Peyer's patch (tissue), 4 donors: ENCODE measurements around the gene GALNT4. TPM values are rescaled to one million over a fixed set of nuclear protein-coding genes. Genes with fewer than 3 reads are reported as not detected.

ENCODE experiments used
- DNase-seq, 3 donors: peaks; one replicate each; pipeline ENCODE4 v3.0.0-alpha.2; 2017 to 2019
- H3K27ac ChIP-seq, 4 donors: fragments of 200-600 bp; sonication (generic); one replicate each; pipeline ENCODE4 v1.5.1; 2016 to 2019
- H3K27me3 ChIP-seq, 2 donors: fragments of 200-600 bp; sonication (generic); one replicate each; pipeline ENCODE4 v1.5.1; 2019
- H3K36me3 ChIP-seq, 3 donors: fragments of 200-600 bp; sonication (generic); one replicate each; pipeline ENCODE4 v1.5.1; 2016 to 2019
- H3K4me1 ChIP-seq, 4 donors: fragments of 200-600 bp; sonication (generic); one replicate each; pipeline ENCODE4 v1.5.1; 2016 to 2019
- H3K4me3 ChIP-seq, 4 donors: fragments of 200-600 bp; sonication (generic); 1 replicate in 3 of 4; 2 replicates in 1 of 4; pipeline ENCODE4 v1.5.1; 2016 to 2019; ENCODE audit warnings: mild to moderate bottlenecking in 1 of 4
- H3K9me3 ChIP-seq, 4 donors: fragments of 200-600 bp; sonication (generic); one replicate each; pipeline ENCODE4 v1.5.1; 2016 to 2019; ENCODE audit warnings: mild to moderate bottlenecking in 1 of 4
- CTCF ChIP-seq, 6 experiments: fragments of 450-650 bp in 4 of 6; fragments of 200-600 bp in 2 of 6; sonication (generic) in 1 of 6; IDR thresholded peaks; one replicate each; pipeline ENCODE4 v1.5.1; 2017 to 2019; ENCODE audit warnings: antibody characterized with exemption in 6 of 6, mild to moderate bottlenecking in 3 of 6, moderate library complexity in 1 of 6
- POLR2A ChIP-seq, 2 donors: fragments of 450-650 bp; IDR thresholded peaks; one replicate each; pipeline ENCODE4 v1.5.1; 2017; ENCODE audit warnings: antibody characterized with exemption in 2 of 2, mild to moderate bottlenecking in 2 of 2, moderate library complexity in 2 of 2
- total RNA-seq, 4 donors: library from RNA; depleted of rRNA; stranded (reverse); fragments of >200 nt; gene quantifications; one replicate each; pipeline ENCODE4 v1.1.0, GENCODE V29; 2016

The GALNT4 gene
- total RNA-seq, 4 donors from 2014 or later, result 15.7 to 34.3 (median 26.1) TPM

- Histone ChIP-seq H3K9me3 (no peaks in the 10 kb centered on the region), H3K4me3 (peak overlapping the region in 3 of 4 donors; percentile 83 to 98 (median 92)), H3K4me1 (peaks cover 0 to 38% (median 8%) of the 10 kb centered on the region in 4 donors), H3K27me3 (no peaks in the 10 kb centered on the region), H3K27ac (peak overlapping the region in 3 of 4 donors; percentile 91 to 93 (median 92)), H3K36me3 (no peaks in the 10 kb centered on the region)
- peak in 1 of 3 donors; percentile 52 for DNase-seq
- TF ChIP-seq POLR2A (IDR thresholded peaks at IDR 0.05) (peak in 1 of 2 donors; percentile 18), CTCF (IDR thresholded peaks at IDR 0.05) (no peak)
Measured at GRCh38 chr12:89523393-89523792, 1.2 kb downstream of the GALNT4 start.

- H3K4me3 ChIP-seq, result peak overlapping the region in 3 of 4 donors; percentile 4 to 98 (median 83)
- DNase-seq, result no peak
- H3K9me3 ChIP-seq, result no peaks in the 10 kb centered on the region
- no peaks in the 10 kb centered on the region for H3K27me3 ChIP-seq
- TF ChIP-seq POLR2A (IDR thresholded peaks at IDR 0.05), result no peak
- no peak for TF ChIP-seq CTCF (IDR thresholded peaks at IDR 0.05)
- H3K27ac ChIP-seq, result peak overlapping the region in 2 of 4 donors; percentile 0 to 73
- no peaks in the 10 kb centered on the region for H3K36me3 ChIP-seq
- H3K4me1 ChIP-seq, result peaks cover 0 to 38% (median 8%) of the 10 kb centered on the region in 4 donors
Measured at GRCh38 chr12:89521364-89522223, 3.0 kb downstream of the GALNT4 start.

- no peaks in the 10 kb centered on the region for H3K36me3 ChIP-seq
- TF ChIP-seq POLR2A (IDR thresholded peaks at IDR 0.05), result peak in 1 of 2 donors; percentile 23
- no peak for TF ChIP-seq CTCF (IDR thresholded peaks at IDR 0.05)
- no peak for DNase-seq
Measured at GRCh38 chr12:89517720-89518119, 6.9 kb downstream of the GALNT4 start.

GRCh38 chr12:89516633-89517032 is 8.0 kb downstream of the GALNT4 start:
- peaks cover 0 to 16% (median 0%) of the 10 kb centered on the region in 4 donors for H3K4me1 ChIP-seq
- TF ChIP-seq CTCF (IDR thresholded peaks at IDR 0.05) (no peak), POLR2A (IDR thresholded peaks at IDR 0.05) (no peak)
- H3K27ac ChIP-seq, result peak overlapping the region in 1 of 4 donors; percentile 3
- no peaks in the 10 kb centered on the region for H3K9me3 ChIP-seq
- no peaks in the 10 kb centered on the region for H3K36me3 ChIP-seq
- H3K27me3 ChIP-seq, result no peaks in the 10 kb centered on the region
- no peak overlapping the region for H3K4me3 ChIP-seq
- no peak for DNase-seq

More at GRCh38 chr12:89517720-89518119, 6.9 kb downstream of the GALNT4 start:
- H3K27me3 ChIP-seq, result no peaks in the 10 kb centered on the region
- H3K27ac ChIP-seq, result no peak overlapping the region
- no peaks in the 10 kb centered on the region for H3K9me3 ChIP-seq
- H3K4me3 ChIP-seq, result no peak overlapping the region
- peaks cover 0 to 26% (median 3%) of the 10 kb centered on the region in 4 donors for H3K4me1 ChIP-seq

- Histone ChIP-seq H3K4me1 (no peaks in the 10 kb centered on the region), H3K27ac (no peak overlapping the region), H3K4me3 (no peak overlapping the region), H3K36me3 (no peaks in the 10 kb centered on the region), H3K27me3 (no peaks in the 10 kb centered on the region), H3K9me3 (no peaks in the 10 kb centered on the region)
- no peak for DNase-seq
- TF ChIP-seq POLR2A (IDR thresholded peaks at IDR 0.05) (no peak), CTCF (IDR thresholded peaks at IDR 0.05) (no peak)
Measured at GRCh38 chr12:89514751-89515150, 9.8 kb downstream of the GALNT4 start.
